Erythroblast (primary cell): ENCODE measurements around the gene RINT1.

Experiments
- GATA1 ChIP-seq: IDR thresholded peaks from 2 replicates; pipeline ENCODE4 v1.6.1; 2011; ENCODE audit warnings: low read depth, mild to moderate bottlenecking, control low read depth, low read length, moderate library complexity
- POLR2A ChIP-seq: IDR thresholded peaks from 2 replicates; pipeline ENCODE4 v1.6.1; 2011; ENCODE audit warnings: mild to moderate bottlenecking, low read length

GRCh38 chr7:105567024-105567423 is 35.0 kb downstream of the RINT1 start:
- TF ChIP-seq POLR2A (no peak), GATA1 (no peak)
